ENCODE results near the gene PTGIS. TPM values are rescaled to one million over a fixed set of nuclear protein-coding genes. Genes with fewer than 3 reads are reported as not detected.

The PTGIS gene
- total RNA-seq, 2 donors from 2014 or later: 0.08 TPM; not detected in 1

DNA sequence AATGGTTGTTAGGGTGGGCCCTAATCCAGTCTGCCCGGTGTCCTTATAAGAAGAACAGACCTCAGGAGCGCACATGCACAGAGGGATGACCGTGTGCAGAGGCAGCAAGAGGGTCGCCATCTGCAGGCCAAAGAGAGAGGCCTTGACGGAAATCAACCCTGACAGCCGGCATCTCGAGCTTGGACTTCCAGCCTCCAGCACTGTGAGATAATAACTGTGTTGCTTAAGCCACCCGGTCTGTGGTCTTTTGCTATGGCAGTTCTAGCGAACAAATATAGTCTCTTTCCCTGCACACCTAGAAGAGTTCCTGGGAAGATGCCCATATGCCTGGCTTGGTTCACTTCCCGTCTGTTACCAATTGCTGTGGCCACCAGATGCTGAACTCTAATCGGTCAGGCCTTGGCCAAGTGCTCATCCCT is 35.3 kb upstream of the PTGIS start:
- DNase-seq (ENCODE audit: low spot score): peak; percentile 59
- no peak for ATAC-seq
- Mint-ChIP-seq H3K4me1 (ENCODE audit: low read depth in 2 of 2) (peaks cover 0 to under 1% of the 10 kb centered on the region in 2 donors), H3K36me3 (no peaks in the 10 kb centered on the region), H3K27me3 (peaks cover 1 to 2% of the 10 kb centered on the region in 2 donors), H3K27ac (peak overlapping the region in 1 of 2 donors; percentile 45), H3K9me3 (no peaks in the 10 kb centered on the region), H3K4me3 (no peak overlapping the region)

DNA sequence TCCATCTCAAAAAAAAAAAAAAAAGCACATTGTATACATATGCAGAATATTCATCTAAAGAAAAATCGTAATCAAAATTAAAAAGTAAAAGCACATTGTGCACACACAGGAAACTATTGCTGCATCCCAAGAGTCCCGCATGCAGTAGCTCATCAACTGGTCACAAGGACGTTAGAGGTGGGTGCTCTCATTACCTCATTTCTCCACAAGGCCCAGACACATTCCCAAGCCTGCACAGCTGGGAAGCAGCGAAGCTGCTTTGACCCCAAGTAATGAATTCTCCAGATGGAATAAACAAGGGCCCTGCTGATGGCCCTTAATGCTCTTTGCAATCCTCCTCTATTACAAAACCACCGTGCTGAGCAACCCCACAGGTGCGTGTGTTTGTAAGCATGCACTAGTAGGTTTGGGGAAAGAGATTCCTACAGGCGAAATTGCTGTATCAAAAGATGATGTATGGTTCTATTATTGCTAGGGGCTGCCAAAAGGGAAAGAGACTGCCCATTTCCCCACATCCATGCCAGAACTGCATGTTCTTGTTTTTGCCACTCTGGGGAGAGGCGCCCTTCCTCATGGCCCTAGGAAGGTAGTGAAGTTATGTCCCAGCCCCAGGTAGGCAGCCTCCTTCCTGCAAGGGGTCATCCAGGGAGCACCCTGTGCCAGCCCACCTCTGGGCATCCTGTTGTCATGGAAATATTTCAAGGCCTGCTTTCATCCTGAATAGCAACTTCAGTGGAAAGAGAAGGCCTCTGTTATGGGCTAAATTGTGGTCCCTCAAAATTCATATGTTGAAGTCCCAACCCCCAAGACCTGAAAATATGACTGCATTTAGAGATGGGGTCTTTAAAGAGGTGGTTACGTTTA is 34.6 kb upstream of the PTGIS start:
- H3K27ac Mint-ChIP-seq: peak overlapping the region in 1 of 2 donors; percentile 45
- DNase-seq (ENCODE audit: low spot score) (peak; percentile 40), ATAC-seq (no peak)
- H3K4me3 Mint-ChIP-seq: no peak overlapping the region
- no peaks in the 10 kb centered on the region for H3K36me3 Mint-ChIP-seq
- H3K9me3 Mint-ChIP-seq: no peaks in the 10 kb centered on the region
- H3K4me1 Mint-ChIP-seq (ENCODE audit: low read depth in 2 of 2): peaks cover 0 to 1% of the 10 kb centered on the region in 2 donors
- no peaks in the 10 kb centered on the region for H3K27me3 Mint-ChIP-seq

DNA sequence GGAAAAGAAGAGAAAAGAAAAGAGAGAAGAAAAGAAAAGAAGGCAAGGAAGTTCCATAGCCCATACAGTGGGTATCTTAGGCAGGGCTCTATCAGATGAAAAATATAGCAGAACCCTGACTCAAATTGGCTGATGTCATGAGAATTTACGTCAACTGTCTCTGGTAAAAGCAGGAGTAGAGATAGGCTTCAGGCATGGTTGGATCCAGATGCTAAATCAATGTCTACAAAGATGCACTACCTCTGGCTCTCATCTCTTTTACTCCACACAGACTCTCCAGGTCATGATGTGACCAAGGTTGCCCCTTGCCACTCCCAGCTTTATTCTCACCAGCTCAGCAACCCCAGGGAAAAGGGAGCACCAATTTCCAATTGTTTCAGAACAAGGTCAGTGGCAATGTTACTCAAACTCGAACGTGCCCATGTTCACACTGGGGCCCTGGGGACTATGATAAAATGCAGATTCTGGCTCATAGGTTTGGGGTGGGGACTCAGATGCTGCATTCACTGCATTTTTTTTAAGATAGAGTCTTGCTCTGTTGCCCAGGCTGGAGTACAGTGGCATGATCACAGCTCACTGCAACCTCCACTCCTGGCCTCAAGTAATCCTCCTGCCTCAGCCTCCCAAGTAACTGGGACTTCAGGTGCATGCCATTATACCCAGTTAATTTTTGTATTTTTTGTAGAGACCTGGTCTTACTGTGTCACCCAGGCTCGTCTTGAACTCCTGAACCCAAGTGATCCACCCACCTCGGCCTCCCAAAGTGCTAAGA is 33.4 kb upstream of the PTGIS start:
- Mint-ChIP-seq H3K27me3 (no peaks in the 10 kb centered on the region), H3K36me3 (peaks cover 3% of the 10 kb centered on the region), H3K4me1 (ENCODE audit: low read depth in 2 of 2) (peaks cover 3 to 8% of the 10 kb centered on the region in 2 donors), H3K27ac (peak overlapping the region; percentile 44 to 80), H3K4me3 (no peak overlapping the region), H3K9me3 (no peaks in the 10 kb centered on the region)
- ATAC-seq (no peak), DNase-seq (ENCODE audit: low spot score) (peak; percentile 28)

DNA sequence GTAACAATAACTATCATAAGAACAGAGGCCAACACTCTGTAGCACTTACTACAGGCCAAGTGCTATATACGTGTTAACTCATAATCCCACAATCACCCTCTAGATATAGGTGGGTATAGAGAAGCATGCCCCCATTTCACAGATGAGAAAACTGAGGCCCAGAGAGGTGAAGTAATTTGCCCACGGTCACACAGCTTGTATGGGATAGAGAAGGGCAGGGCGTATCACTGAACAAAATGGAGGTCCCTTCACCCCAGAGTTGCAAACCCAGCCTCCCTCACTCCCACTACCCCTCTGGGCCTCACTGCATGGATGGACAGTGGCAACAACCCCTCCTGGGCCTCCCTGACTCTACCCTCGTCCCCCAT is 31.8 kb upstream of the PTGIS start:
- H3K36me3 Mint-ChIP-seq: peaks cover 5% of the 10 kb centered on the region
- ATAC-seq (no peak), DNase-seq (ENCODE audit: low spot score) (peak; percentile 32)
- H3K9me3 Mint-ChIP-seq: no peaks in the 10 kb centered on the region
- no peaks in the 10 kb centered on the region for H3K27me3 Mint-ChIP-seq
- peaks cover 19 to 24% of the 10 kb centered on the region in 2 donors for H3K4me1 Mint-ChIP-seq (ENCODE audit: low read depth in 2 of 2)
- peak overlapping the region; percentile 44 to 80 for H3K27ac Mint-ChIP-seq
- H3K4me3 Mint-ChIP-seq: no peak overlapping the region

DNA sequence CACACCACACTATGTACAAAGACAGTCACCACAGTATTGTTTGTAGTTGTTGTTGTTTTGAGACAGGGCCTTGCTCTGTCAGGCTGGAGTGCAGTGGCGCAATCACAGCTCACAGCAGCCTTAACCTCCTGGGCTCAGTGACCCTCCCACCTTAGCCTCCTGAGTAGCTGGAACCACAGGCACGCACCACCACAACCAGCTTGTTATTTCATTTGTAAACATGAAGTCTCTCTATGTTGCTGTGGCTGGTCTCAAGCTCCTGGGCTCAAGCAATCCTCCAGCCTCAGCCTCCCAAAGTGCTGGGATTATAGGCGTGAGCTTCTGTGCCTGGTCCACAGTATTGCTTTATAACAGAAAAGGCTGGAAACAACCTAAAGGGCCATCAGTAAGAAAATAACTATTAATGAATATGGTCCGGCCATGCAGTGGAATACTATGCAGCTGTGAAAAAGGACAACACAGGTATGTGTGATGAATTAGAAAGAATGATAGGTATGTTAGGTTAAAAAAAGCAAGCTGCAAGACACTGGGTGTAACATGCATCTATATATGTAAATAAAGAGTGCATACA is 30.0 kb upstream of the PTGIS start:
- Mint-ChIP-seq H3K4me1 (ENCODE audit: low read depth in 2 of 2) (peaks cover 37 to 42% of the 10 kb centered on the region in 2 donors), H3K9me3 (no peaks in the 10 kb centered on the region), H3K36me3 (peaks cover 5% of the 10 kb centered on the region), H3K27ac (peak overlapping the region in 1 of 2 donors; percentile 87), H3K27me3 (no peaks in the 10 kb centered on the region), H3K4me3 (no peak overlapping the region)
- no peak for DNase-seq (ENCODE audit: low spot score)
- ATAC-seq: no peak

DNA sequence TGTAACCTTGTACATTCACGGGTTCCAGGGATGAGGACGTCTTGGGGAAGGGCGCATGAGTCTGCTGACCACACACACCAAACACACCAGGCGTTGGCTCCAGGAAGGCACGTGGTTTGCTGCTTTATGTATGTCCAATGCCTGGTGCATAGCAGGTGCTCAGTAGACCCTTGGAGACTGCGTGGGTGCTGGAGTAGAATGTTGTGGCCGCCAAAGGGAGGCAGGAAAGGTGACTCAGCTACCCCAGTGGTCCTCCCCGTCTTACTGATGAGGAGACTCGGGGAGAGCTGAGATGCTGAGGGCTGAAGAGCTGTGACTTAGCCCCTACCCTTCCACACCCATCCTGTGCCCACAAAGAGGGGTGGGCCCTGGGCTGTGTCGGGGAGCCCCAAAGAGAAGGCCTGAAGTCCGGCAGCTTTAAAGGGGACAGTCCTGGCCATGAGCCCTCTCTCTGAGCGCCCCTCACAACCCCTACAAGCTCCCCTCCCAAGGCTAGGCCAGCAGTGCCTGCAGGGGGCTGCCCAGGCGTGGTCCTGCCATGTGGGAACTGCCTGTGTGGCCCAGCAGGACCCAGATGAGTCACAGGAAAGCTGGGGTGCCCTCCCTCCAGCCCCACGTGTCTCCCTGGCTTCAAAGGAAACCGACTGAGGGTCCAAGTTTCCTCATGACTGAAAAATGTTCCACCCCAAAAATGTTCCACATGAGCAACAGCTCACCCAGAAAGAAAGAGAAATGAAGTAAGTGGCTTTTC is 28.0 kb upstream of the PTGIS start:
- Mint-ChIP-seq H3K27ac (peak overlapping the region; percentile 99 to 100), H3K4me3 (peak overlapping the region; percentile 95), H3K27me3 (peaks cover 0 to 5% of the 10 kb centered on the region in 2 donors), H3K36me3 (peaks cover 15% of the 10 kb centered on the region), H3K9me3 (no peaks in the 10 kb centered on the region), H3K4me1 (ENCODE audit: low read depth in 2 of 2) (peaks cover 56 to 57% of the 10 kb centered on the region in 2 donors)
- peak; percentile 82 for DNase-seq (ENCODE audit: low spot score)
- peak; percentile 73 to 78 for ATAC-seq

DNA sequence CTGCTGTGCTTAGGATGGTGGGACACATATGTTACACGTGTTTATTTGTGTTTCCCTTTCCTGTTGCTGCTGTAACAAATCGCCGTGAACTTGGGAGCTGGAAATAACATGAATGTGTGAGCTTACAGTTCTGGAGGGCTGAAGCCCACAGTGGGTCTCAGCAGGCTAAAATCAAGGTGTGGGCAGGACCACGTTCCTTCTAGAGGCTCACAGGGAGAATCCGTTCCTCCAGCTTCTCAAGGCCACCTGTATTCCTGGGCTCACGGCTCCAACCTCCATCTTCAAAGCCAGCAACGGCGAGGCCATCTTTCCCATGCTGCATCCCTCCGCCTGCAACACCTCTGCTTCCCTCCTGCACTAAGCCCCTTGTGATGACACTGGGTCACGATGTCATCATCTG is 27.4 kb upstream of the PTGIS start:
- H3K36me3 Mint-ChIP-seq: peaks cover 18% of the 10 kb centered on the region
- ATAC-seq: no peak
- peaks cover 59 to 63% of the 10 kb centered on the region in 2 donors for H3K4me1 Mint-ChIP-seq (ENCODE audit: low read depth in 2 of 2)
- no peaks in the 10 kb centered on the region for H3K9me3 Mint-ChIP-seq
- H3K27ac Mint-ChIP-seq: peak overlapping the region; percentile 99 to 100
- no peak for DNase-seq (ENCODE audit: low spot score)
- H3K27me3 Mint-ChIP-seq: peaks cover 0 to 5% of the 10 kb centered on the region in 2 donors
- H3K4me3 Mint-ChIP-seq: peak overlapping the region; percentile 95

DNA sequence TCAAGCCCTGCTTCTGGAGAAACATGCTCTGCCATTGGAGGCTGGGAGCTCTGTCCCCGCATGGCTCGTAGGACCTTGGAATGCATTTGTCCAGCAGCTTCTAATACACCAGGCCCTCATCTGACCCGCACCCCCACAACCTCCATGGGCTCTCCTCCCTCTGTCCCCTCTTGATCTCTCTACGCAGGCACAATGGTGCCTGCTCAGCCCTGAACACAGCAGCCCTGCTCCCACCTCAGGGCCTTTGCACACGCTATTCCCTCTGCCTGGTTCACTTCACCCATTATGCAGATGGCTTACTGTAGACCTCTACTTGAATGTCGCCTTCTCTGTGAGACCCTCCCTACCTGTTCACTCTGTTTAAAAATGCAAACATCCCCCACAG is 27.0 kb upstream of the PTGIS start:
- peaks cover 0 to 7% of the 10 kb centered on the region in 2 donors for H3K27me3 Mint-ChIP-seq
- no peak for ATAC-seq
- peak overlapping the region; percentile 99 to 100 for H3K27ac Mint-ChIP-seq
- DNase-seq (ENCODE audit: low spot score): no peak
- H3K9me3 Mint-ChIP-seq: no peaks in the 10 kb centered on the region
- peak overlapping the region; percentile 95 for H3K4me3 Mint-ChIP-seq
- peaks cover 63 to 67% of the 10 kb centered on the region in 2 donors for H3K4me1 Mint-ChIP-seq (ENCODE audit: low read depth in 2 of 2)
- peaks cover 22% of the 10 kb centered on the region for H3K36me3 Mint-ChIP-seq

DNA sequence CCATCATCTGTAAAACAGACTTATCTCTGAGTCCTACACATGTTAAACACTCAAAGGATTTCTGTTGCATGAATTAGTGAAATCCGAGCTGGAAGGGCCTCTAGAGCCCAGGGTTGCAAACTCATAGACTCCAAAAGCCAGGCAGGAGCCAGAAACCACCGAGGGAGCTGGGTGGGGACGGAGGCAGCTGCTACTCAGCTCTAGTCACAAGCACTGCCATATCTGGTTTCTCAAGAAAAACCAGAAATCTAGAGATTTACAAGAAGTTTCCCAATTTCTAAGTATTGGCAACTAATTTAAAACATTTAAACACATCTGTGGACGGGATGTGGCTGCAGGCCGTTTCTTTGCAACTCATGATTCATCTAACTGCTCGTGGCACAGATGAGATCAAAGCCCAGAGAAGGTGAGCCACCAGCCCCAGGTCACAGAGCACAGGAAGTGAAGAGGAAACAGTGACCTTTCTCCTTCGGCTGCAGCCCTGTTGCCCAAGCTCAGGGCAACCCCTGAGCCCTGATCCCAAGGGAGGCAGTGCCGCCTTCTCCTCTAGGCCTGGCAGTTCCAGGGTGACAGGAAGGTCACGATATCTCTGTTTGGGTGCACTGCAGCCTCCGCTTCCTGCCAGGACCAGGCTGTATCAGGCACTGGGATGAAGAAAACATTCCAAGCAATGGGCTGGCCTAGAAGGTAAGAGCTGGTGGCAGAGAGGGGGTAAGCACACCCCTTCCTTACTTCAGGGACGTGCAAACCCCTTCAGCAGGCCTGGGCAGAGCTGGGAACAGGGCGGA is 26.4 kb upstream of the PTGIS start:
- H3K36me3 Mint-ChIP-seq: peaks cover 23% of the 10 kb centered on the region
- peak; percentile 82 to 91 for ATAC-seq

DNA sequence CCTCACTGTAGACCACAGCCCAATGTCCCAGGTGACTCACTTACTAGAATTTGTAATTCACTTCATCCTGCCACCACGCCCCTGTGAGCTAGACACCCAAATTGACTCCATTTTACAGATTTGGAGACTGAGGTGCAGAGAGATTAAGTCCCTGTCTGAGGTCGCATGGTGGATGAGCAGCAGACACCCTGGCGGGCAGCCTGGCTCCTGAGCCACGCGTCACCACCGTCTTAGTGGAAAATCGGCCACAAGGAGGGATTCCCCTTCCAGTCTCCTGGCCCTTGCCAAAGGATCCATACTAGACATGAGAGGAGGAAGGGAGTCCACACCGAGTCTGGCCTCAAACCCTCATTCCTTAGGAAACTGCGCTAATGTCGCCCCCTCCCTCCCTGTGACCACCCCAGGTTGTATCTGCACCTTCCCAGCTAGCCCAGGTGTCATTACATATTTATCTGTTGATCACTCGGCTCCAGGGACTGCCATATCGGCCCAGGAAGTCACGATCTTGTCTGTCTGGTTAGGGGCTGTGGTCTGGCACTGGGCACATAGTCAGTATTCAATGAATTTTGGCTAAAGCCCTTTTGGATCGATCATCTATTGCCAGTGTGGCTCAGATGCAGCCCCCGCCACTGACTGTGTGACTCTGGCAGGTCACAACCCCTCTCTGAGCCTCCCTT is 25.7 kb upstream of the PTGIS start:
- Mint-ChIP-seq H3K36me3 (peaks cover 23% of the 10 kb centered on the region), H3K27me3 (peaks cover 0 to 10% of the 10 kb centered on the region in 2 donors), H3K9me3 (no peaks in the 10 kb centered on the region), H3K4me3 (peak overlapping the region; percentile 95), H3K4me1 (ENCODE audit: low read depth in 2 of 2) (peaks cover 68 to 71% of the 10 kb centered on the region in 2 donors), H3K27ac (peak overlapping the region; percentile 99 to 100)
- peak in 1 of 2 donors; percentile 18 for ATAC-seq
- DNase-seq (ENCODE audit: low spot score): no peak

More for the DNA sequence above, 26.4 kb upstream of the PTGIS start:
- peaks cover 68 to 71% of the 10 kb centered on the region in 2 donors for H3K4me1 Mint-ChIP-seq (ENCODE audit: low read depth in 2 of 2)
- peak overlapping the region; percentile 95 for H3K4me3 Mint-ChIP-seq
- H3K9me3 Mint-ChIP-seq: no peaks in the 10 kb centered on the region
- DNase-seq (ENCODE audit: low spot score): peak; percentile 85
- H3K27ac Mint-ChIP-seq: peak overlapping the region; percentile 99 to 100
- H3K27me3 Mint-ChIP-seq: peaks cover 0 to 7% of the 10 kb centered on the region in 2 donors

DNA sequence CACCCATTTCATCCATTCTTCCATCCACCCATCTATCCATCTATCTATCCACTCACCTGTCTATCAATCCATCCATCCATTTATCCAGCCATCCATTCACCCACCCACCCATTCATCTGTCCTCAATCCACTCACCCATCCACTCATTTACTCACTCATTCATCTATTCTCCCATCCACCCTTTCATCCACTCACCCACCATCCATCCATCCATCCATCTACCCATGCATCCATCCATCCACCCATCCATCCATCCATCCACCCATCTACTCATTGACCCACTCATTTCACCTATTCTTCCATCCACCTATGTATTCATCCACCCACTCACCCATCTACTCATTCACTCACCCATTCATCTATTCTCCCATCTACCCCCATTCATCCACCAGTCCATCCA is 24.2 kb upstream of the PTGIS start:
- H3K4me1 Mint-ChIP-seq (ENCODE audit: low read depth in 2 of 2): peaks cover 62 to 71% of the 10 kb centered on the region in 2 donors
- H3K4me3 Mint-ChIP-seq: peak overlapping the region; percentile 95
- peaks cover 23% of the 10 kb centered on the region for H3K36me3 Mint-ChIP-seq
- H3K27me3 Mint-ChIP-seq: peaks cover 0 to 12% of the 10 kb centered on the region in 2 donors
- no peaks in the 10 kb centered on the region for H3K9me3 Mint-ChIP-seq
- peak overlapping the region; percentile 99 to 100 for H3K27ac Mint-ChIP-seq
- DNase-seq (ENCODE audit: low spot score) (no peak), ATAC-seq (no peak)

DNA sequence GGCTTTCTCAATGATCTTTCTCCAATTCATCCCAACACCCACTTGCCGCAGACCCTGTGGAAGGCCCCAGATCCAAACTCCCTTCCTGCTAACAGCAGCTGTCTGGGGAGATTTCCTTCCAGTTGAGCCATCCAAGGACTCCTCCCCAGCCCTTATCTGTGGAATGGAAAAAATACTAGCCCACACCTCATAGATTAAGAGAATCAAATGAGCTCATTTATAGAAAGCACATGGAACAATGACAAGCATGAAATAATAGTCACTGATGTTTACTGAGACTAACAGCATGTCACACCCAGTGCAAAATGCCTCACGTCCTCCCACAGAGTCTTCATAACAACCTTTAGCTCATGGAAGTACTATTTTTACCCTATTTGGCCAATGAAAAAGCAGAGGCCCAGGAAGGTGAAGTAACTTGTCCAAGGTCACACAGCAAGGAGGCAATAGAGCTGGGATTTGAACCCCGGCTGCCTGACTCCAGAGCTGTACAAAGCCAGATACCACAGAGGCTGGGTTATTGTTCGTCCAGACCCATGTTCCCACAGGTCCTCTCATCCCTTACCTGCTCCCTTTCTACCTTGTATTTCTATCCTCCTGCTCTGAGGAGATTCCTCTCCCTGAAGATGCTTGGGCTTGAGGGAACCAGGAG is 23.4 kb upstream of the PTGIS start:
- Mint-ChIP-seq H3K27ac (peak overlapping the region; percentile 99 to 100), H3K4me3 (peak overlapping the region; percentile 95), H3K4me1 (ENCODE audit: low read depth in 2 of 2) (peaks cover 60 to 67% of the 10 kb centered on the region in 2 donors), H3K9me3 (no peaks in the 10 kb centered on the region), H3K36me3 (peaks cover 20% of the 10 kb centered on the region), H3K27me3 (peaks cover 0 to 12% of the 10 kb centered on the region in 2 donors)
- no peak for ATAC-seq
- peak; percentile 15 for DNase-seq (ENCODE audit: low spot score)
